SK-N-MC (cell line): Measurements from ENCODE around the gene C2orf42.
"Not testable (repeated sequence)": the region's sequence is repeated elsewhere in the genome, so short reads cannot be mapped to it uniquely, and the experiment has no call there.

Source experiments
- DNase-seq: peaks from one replicate; pipeline ENCODE4 v3.0.0-alpha.2; 2011; ENCODE audit warnings: low read depth, low spot score
- H3K27ac ChIP-seq: fragments of 200-600 bp; sonication (generic); 2 replicates; pipeline ENCODE4 v1.5.1; 2016; ENCODE audit warnings: mixed run types
- H3K36me3 ChIP-seq: fragments of 200-600 bp; sonication (generic); 2 replicates; pipeline ENCODE4 v1.6.1; 2017; ENCODE audit warnings: antibody characterized with exemption, low read length, mixed read lengths; ENCODE audit not compliant: insufficient read depth
- H3K4me3 ChIP-seq: fragments of 200-600 bp; sonication (generic); 2 replicates; pipeline ENCODE4 v1.5.1; 2016
- H3K9ac ChIP-seq: fragments of 200-600 bp; sonication (generic); 2 replicates; pipeline ENCODE4 v1.8.0; 2017; ENCODE audit warnings: mixed run types, mixed read lengths; ENCODE audit not compliant: insufficient read length
- H3K9me3 ChIP-seq: fragments of 200-600 bp; sonication (generic); 2 replicates; pipeline ENCODE4 v1.6.1; 2017; ENCODE audit warnings: low read depth, mild to moderate bottlenecking, antibody characterized with exemption, low read length, moderate library complexity, mixed read lengths
- EZH2 ChIP-seq: fragments of 200-600 bp; sonication (generic); IDR thresholded peaks from one replicate; pipeline ENCODE4 v1.6.1; 2017; ENCODE audit warnings: antibody characterized with exemption
- FOXP2 ChIP-seq: optimal IDR thresholded peaks from 2 replicates; pipeline ENCODE3; 2011; ENCODE audit warnings: mild to moderate bottlenecking, moderate library complexity; ENCODE audit not compliant: insufficient read depth; ENCODE audit errors: extremely low read length, control extremely low read depth
- POLR2AphosphoS5 ChIP-seq: IDR thresholded peaks from 2 replicates; pipeline ENCODE4 v1.6.1; 2012; ENCODE audit warnings: mild to moderate bottlenecking, low read depth, low read length, borderline replicate concordance

The C2orf42 gene

DNA sequence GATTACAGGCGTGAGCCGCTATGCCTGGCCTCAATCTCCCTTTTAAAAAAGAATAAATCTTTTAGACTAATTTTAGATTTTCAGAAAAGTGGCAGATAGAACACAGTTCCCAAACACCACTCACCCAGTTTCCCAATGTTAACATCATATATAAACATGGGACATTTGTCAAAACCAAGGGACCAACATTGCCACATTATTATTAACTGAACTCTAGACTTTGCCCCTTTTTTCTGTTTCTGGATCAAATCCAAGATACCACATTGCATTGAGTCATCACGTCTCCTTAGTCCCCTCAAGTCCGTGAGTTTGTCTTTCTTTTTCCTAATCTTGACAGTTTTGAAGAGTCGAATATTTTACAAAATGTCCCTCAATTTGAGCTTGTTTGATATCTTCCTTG is 2.4 kb downstream of the C2orf42 start:
- H3K9ac ChIP-seq, result peak overlapping the region; percentile 3
- TF ChIP-seq POLR2AphosphoS5 (no peak), FOXP2 (no peak), EZH2 (no peak)
- H3K9me3 ChIP-seq, result no peaks in the 10 kb centered on the region
- no peaks in the 10 kb centered on the region for H3K36me3 ChIP-seq
- no peak for DNase-seq
- H3K4me3 ChIP-seq, result no peak overlapping the region
- H3K27ac ChIP-seq, result peak overlapping the region; percentile 5; the same call in 1 of the 2 replicates

DNA sequence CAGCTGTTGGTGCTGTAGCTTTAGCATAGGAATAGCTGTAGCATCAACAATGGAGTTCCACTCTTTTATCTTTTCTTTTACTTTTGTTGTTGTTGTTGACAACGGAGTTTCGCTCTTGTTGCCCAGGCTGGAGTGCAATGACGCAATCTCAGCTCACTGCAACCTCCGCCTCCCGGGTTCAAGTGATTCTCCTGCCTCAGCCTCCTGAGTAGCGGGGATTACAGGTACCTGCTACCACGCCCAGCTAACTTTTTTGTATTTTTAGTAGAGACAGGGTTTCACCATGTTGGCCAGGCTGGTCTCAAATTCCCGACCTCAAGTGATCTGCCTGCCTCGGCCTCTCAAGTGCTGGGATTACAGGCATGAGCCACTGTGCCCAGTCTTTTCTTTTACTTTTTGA is 3.6 kb downstream of the C2orf42 start:
- not testable (repeated sequence) for H3K27ac ChIP-seq, H3K4me3 ChIP-seq, H3K9me3 ChIP-seq, H3K36me3 ChIP-seq, DNase-seq, H3K9ac ChIP-seq

DNA sequence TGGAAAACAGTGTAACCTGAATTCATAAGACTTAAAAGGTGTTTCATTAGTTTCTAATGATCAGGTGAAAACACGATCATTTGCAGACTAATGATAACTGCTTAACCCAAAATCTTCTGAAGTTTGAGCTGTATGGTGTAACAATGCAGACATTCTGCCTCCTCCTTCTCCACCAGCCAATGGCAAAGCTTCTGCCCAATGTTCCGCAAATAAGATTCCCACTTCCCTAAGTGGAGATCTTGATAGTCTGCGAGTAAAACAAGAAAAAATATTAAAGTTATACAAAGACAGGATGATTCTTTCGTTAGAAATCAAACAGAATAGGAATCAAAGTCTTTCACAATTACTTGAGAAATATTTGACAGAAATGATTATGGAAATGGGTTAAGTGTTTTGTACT is 8.1 kb downstream of the C2orf42 start:
- TF ChIP-seq EZH2 (no peak), POLR2AphosphoS5 (no peak), FOXP2 (no peak)
- no peak for DNase-seq
- no peak overlapping the region for H3K27ac ChIP-seq
- peaks cover 3% of the 10 kb centered on the region; the same call in 1 of the 2 replicates for H3K36me3 ChIP-seq
- no peaks in the 10 kb centered on the region for H3K9me3 ChIP-seq
- H3K9ac ChIP-seq, result no peak overlapping the region
- H3K4me3 ChIP-seq, result no peak overlapping the region

DNA sequence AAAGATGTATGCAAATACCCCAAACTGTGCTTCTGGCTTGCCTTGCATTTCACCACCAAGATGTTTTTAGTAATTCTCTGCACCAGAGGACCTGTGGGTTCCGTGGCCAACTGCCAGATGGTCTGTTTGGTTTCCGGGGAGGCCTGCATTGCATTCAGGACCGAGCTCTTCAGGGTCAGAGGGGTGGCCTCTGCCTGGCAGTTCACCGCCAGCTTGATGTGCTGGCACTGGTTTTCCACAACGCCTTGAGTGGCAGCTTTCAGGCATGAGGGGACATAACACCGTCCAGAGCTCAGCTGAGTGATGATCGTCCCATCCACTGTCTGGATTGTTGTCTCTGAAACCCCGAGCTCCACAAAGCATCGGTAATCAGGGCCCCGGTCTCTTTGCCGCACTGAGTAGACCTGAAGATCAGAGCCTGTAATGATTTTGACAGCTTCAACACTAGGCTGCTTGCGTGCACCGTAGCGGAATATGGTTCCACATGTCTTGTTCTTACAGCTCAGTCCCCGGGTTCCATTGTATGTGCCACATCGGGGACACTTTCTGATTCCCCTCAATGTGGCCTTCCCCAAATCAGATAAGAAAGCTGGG is 9.4 kb downstream of the C2orf42 start:
- no peak for DNase-seq
- Histone ChIP-seq H3K9me3 (no peaks in the 10 kb centered on the region), H3K4me3 (no peak overlapping the region), H3K9ac (no peak overlapping the region), H3K27ac (no peak overlapping the region), H3K36me3 (peaks cover 8% of the 10 kb centered on the region; the same call in 1 of the 2 replicates)
- TF ChIP-seq FOXP2 (no peak), POLR2AphosphoS5 (no peak), EZH2 (no peak)

DNA sequence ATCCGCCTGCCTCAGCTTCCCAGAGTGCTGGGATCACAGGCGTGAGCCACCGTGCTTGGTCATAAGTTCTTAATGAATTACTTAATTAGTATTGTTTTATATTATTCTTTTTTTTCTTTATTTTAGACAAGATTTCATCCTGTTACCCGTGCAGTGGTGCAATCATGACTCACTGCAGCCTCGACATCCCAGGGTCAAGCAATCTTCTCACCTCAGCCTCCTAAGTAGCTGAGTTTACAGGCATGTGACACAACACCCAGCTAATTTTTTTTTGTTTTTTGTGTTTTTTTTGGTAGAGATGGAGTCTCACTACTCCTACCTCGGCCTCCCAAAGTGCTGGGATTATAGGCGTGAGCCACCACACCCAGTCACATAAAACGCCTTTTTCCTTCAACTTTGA is 17.3 kb downstream of the C2orf42 start:
- Histone ChIP-seq H3K27ac (no peak overlapping the region), H3K36me3 (peaks cover 24% of the 10 kb centered on the region), H3K9ac (no peak overlapping the region), H3K9me3 (no peaks in the 10 kb centered on the region), H3K4me3 (no peak overlapping the region)
- TF ChIP-seq EZH2, result no peak
- TF ChIP-seq POLR2AphosphoS5, result no peak
- TF ChIP-seq FOXP2, result no peak
- no peak for DNase-seq

DNA sequence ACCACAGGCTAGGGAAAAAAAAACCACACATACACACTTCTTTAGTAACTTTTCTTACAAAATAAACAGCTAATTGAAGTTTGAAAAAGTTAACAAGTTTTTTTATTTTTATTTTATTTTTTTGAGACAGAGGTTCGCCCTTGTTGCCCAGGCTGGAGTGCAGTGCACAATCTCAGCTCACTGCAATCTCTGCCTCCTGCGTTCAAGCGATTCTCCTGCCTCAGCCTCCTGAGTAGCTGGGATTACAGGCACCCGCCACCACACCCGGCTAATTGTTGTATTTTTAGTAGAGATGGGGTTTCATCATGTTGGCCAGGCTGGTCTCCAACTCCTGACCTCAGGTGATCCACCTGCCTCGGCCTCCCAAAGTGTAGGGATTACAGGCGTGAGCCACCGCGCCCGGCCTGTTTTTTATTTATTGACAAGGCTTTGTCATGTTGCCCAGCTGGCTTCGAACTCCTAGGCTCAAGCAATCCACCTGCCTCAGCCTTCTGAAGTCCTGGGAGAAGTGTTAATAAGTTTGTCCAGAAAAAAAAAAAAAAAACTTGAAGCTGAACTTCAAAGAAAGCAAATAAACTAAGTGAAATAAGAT is 21.1 kb downstream of the C2orf42 start:
- DNase-seq, H3K4me3 ChIP-seq, H3K9me3 ChIP-seq, H3K27ac ChIP-seq, H3K9ac ChIP-seq: not testable (repeated sequence)
- peaks cover 15% of the 10 kb centered on the region; the same call in 1 of the 2 replicates for H3K36me3 ChIP-seq

DNA sequence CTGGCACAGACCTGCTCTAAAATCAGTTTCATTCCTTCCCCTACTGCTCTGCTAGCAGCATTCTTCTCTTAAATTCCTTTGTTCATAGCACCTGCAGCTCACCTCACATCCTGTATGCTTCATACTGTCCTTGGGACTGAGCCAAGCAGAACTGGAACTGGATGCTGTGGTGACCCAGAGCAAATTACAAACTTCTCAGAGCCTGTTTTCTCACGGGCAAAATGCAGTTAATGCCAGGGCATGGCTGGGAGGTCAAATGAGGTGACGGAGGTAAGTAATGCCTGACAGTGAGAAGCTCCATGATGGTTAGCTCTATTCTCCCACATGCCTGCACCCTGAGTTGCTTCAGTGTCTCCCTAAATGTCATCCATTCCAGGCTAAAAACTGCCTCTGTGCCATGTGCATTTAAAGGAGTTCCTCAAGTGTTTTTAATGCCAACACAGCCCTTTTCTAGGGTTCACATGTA is 29.7 kb downstream of the C2orf42 start:
- H3K4me3 ChIP-seq, result no peak overlapping the region
- H3K9ac ChIP-seq, result no peak overlapping the region
- no peak for DNase-seq
- no peak overlapping the region for H3K27ac ChIP-seq
- TF ChIP-seq POLR2AphosphoS5, result no peak
- TF ChIP-seq FOXP2, result no peak
- TF ChIP-seq EZH2, result no peak
- peaks cover 14% of the 10 kb centered on the region for H3K36me3 ChIP-seq
- no peaks in the 10 kb centered on the region for H3K9me3 ChIP-seq

DNA sequence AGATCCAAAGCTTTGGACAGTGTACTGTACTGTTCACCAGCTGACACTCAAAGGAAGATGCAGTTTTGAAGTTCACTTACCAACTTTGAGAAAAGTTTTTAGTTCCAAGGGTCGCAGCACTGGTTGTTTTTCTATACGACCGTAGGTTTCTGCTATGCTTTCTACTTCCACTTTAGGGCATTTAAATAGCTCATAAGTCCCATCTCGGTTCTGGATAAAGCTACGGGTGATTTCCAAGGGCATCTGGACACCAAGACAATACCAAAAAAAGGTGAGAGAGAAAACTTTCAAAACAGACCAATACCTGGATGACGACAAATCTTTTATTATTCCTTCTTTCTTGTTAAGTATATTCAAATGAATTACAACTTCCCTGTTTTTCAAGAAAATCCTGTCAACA is 30.3 kb downstream of the C2orf42 start:
- Histone ChIP-seq H3K9me3 (no peaks in the 10 kb centered on the region), H3K27ac (peak overlapping the region; percentile 16; the same call in 1 of the 2 replicates), H3K36me3 (peaks cover 14% of the 10 kb centered on the region), H3K4me3 (no peak overlapping the region), H3K9ac (no peak overlapping the region)
- DNase-seq, result no peak
- TF ChIP-seq EZH2 (no peak), POLR2AphosphoS5 (no peak), FOXP2 (no peak)

DNA sequence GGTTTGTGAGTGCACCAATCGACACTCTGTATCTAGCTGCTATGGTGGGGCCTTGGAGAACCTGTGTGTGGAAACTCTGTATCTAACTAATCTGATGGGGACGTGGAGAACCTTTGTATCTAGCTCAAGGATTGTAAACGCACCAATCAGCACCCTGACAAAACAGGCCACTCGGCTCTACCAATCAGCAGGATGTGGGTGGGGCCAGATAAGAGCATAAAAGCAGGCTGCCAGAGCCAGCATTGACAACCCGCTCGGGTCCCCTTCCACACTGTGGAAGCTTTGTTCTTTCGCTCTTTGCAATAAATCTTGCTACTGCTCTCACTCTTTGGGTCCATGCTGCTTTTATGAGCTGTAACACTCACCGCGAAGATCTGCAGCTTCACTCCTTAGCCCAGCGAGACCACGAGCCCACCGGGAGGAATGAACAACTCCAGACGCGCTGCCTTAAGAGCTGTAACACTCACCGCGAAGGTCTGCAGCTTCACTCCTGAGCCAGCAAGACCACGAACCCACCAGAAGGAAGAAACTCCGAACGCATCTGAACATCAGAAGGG is 41.6 kb downstream of the C2orf42 start:
- not testable (repeated sequence) for DNase-seq, H3K9ac ChIP-seq, H3K27ac ChIP-seq, H3K36me3 ChIP-seq, H3K9me3 ChIP-seq, H3K4me3 ChIP-seq

DNA sequence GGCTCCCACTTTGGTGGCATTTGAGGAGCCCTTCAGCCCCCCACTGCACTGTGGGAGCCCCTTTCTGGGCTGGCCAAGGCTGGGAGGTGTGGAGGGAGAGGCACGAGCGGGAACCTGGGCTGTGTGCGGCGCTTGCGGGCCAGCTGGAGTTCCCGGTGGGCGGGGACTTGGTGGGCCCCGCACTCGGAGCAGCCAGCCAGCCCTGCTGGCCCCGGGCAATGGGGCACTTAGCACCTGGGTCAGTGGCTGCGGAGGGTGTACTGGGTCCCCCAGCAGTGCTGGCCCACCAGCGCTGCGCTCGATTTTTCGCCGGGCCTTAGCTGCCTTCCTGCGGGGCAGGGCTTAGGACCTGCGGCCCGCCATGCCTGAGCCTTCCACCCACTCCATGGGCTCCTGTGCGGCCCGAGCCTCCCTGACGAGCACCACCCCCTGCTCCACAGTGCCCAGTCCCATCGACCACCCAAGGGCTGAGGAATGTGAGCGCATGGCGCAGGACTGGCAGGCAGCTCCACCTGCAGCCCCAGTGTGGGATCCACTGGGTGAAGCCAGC is 42.5 kb downstream of the C2orf42 start:
- H3K36me3 ChIP-seq, H3K27ac ChIP-seq: not testable (repeated sequence)

More for the DNA sequence above, 42.5 kb downstream of the C2orf42 start:
- not testable (repeated sequence) for H3K4me3 ChIP-seq, DNase-seq, H3K9me3 ChIP-seq, H3K9ac ChIP-seq
